A673 (cell line): ENCODE results near the gene HMCN1. TPM values are rescaled to one million over a fixed set of nuclear protein-coding genes. Genes with fewer than 3 reads are reported as not detected.

Experiments
- BruUV-seq: library from RNA; stranded (reverse); fragments of 400-500 nt; replicated peaks from 2 replicates; lab custom pipeline; 2021; lab: Mats Ljungman, UMichigan
- CTCF ChIA-PET: fragments of 300-600 bp; sonication (Branson Sonifier 250); formaldehyde crosslinking; loops from one replicate; lab custom pipeline; 2022; ENCODE audit warnings: antibody characterized with exemption; lab: Charles Lee
- POLR2A ChIA-PET: fragments of 300-600 bp; sonication (Branson Sonifier 250); formaldehyde crosslinking; loops from one replicate; lab custom pipeline; 2022; ENCODE audit warnings: antibody characterized with exemption; ENCODE audit not compliant: low non-redundant PET; lab: Charles Lee
- DNase-seq: peaks from one replicate; pipeline ENCODE4 v3.0.0-alpha.2; 2015; ENCODE audit warnings: low spot score
- H3K27ac ChIP-seq: fragments of 200-600 bp; sonication (generic); 2 replicates; pipeline ENCODE4 v1.5.1; 2016; ENCODE audit warnings: mixed run types, low read depth, mild to moderate bottlenecking, mixed read lengths, antibody characterized with exemption, low read length; ENCODE audit not compliant: poor library complexity, severe bottlenecking
- H3K27me3 ChIP-seq: fragments of 200-600 bp; sonication (generic); replicated peaks from 2 replicates; pipeline ENCODE4 v1.6.1; 2017; ENCODE audit warnings: mixed run types, low read depth, mild to moderate bottlenecking, mixed read lengths, antibody characterized with exemption, low read length; ENCODE audit not compliant: insufficient read depth, poor library complexity
- H3K36me3 ChIP-seq: fragments of 200-600 bp; sonication (generic); 2 replicates; pipeline ENCODE4 v1.6.1; 2016; ENCODE audit warnings: mixed run types, mild to moderate bottlenecking, mixed read lengths, antibody characterized with exemption, low read length; ENCODE audit not compliant: insufficient read depth, poor library complexity, severe bottlenecking
- H3K4me1 ChIP-seq: fragments of 200-600 bp; sonication (generic); 2 replicates; pipeline ENCODE4 v1.6.1; 2017; ENCODE audit warnings: mixed run types, mild to moderate bottlenecking, mixed read lengths, antibody characterized with exemption, low read length; ENCODE audit not compliant: insufficient read depth, poor library complexity, severe bottlenecking
- H3K4me3 ChIP-seq: fragments of 200-600 bp; sonication (generic); 2 replicates; pipeline ENCODE4 v1.5.1; 2016; ENCODE audit warnings: low read depth, mixed run types, mild to moderate bottlenecking, mixed read lengths, low read length; ENCODE audit not compliant: poor library complexity, severe bottlenecking
- H3K9me3 ChIP-seq: fragments of 200-600 bp; sonication (generic); 2 replicates; pipeline ENCODE4 v1.6.1; 2016; ENCODE audit warnings: mixed run types, low read depth, mild to moderate bottlenecking, mixed read lengths, antibody characterized with exemption, low read length; ENCODE audit not compliant: poor library complexity, severe bottlenecking
- CTCF ChIP-seq: fragments of 300-800, 200-600 bp; sonication (generic); conservative IDR thresholded peaks from 2 replicates; pipeline ENCODE4 v1.5.1; 2017; ENCODE audit warnings: low read depth, mild to moderate bottlenecking, antibody characterized with exemption, low read length, moderate library complexity, mixed read lengths
- EZH2 ChIP-seq: fragments of 200-600 bp; sonication (generic); IDR thresholded peaks from 2 replicates; pipeline ENCODE4 v1.6.1; 2017; ENCODE audit warnings: borderline replicate concordance, low read depth, mild to moderate bottlenecking, mixed read lengths, antibody characterized with exemption, low read length; ENCODE audit not compliant: poor library complexity, severe bottlenecking
- intact Hi-C: fragments of 100-400 bp; cut with micrococcal nuclease; formaldehyde crosslinking; loops from one replicate; pipeline ENCODE4 v1.10.0; 2022; ENCODE audit not compliant: unreplicated experiment
- total RNA-seq: library from RNA; stranded (reverse); gene quantifications from 2 replicates; pipeline ENCODE4 v1.2.3, GENCODE V29; 2021

The HMCN1 gene
- total RNA-seq, 1 experiment from 2014 or later: 134 TPM

DNA sequence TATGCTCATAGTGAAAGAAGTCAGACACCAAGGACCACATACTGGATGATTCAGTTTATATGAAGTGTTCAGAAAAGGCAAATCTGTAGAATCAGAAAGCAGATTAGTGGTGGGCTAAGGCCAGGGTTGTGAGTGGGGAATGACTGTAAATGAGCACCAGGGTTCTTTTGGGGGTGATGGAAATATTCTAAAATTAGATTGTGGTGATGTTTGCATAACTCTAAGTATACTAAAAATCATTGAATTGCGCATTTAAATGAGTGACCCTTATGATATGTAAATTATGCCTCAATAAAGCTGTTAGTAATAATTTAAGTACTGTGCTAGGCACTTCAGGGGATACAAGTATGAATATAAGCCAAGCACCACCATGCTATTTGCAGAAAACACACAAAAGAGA, 384.5 kb downstream of the HMCN1 start:
- peaks cover 98% of the 10 kb centered on the region for H3K36me3 ChIP-seq
- CTCF ChIA-PET: no interaction called here

GRCh38 chr1:186122837-186123236, 388.6 kb downstream of the HMCN1 start:
- no TSS peak for BruUV-seq
- POLR2A ChIA-PET: no interaction called here

More for the DNA sequence above, 384.5 kb downstream of the HMCN1 start:
- Histone ChIP-seq H3K9me3 (no peaks in the 10 kb centered on the region), H3K27ac (no peak overlapping the region), H3K27me3 (no peaks in the 10 kb centered on the region), H3K4me3 (no peak overlapping the region), H3K4me1 (peaks cover 11% of the 10 kb centered on the region)
- POLR2A ChIA-PET: no interaction called here
- intact Hi-C loops: no loop called here
- TF ChIP-seq EZH2 (no peak), CTCF (no peak)
- no peak for DNase-seq
- no TSS peak for BruUV-seq

GRCh38 chr1:186125035-186125434, 390.8 kb downstream of the HMCN1 start:
- ChIA-PET POLR2A (no interaction called here), CTCF (no interaction called here)
- TF ChIP-seq EZH2: no peak
- TF ChIP-seq CTCF: no peak
- Histone ChIP-seq H3K4me3 (no peak overlapping the region), H3K27me3 (no peaks in the 10 kb centered on the region), H3K36me3 (peaks cover 75% of the 10 kb centered on the region), H3K4me1 (peaks cover 11% of the 10 kb centered on the region), H3K27ac (no peak overlapping the region), H3K9me3 (no peaks in the 10 kb centered on the region)
- no TSS peak for BruUV-seq
- intact Hi-C loops: no loop called here
- no peak for DNase-seq

More at GRCh38 chr1:186122837-186123236, 388.6 kb downstream of the HMCN1 start:
- Histone ChIP-seq H3K4me3 (no peak overlapping the region), H3K4me1 (peaks cover 11% of the 10 kb centered on the region), H3K9me3 (no peaks in the 10 kb centered on the region), H3K27ac (no peak overlapping the region), H3K27me3 (no peaks in the 10 kb centered on the region), H3K36me3 (peaks cover 79% of the 10 kb centered on the region)
- DNase-seq: no peak
- CTCF ChIA-PET: no interaction called here
- intact Hi-C loops: no loop called here
- TF ChIP-seq EZH2 (no peak), CTCF (no peak)
